ENCODE data around the gene S100A6.
"Not testable (repeated sequence)": the region's sequence is repeated elsewhere in the genome, so short reads cannot be mapped to it uniquely, and the experiment has no call there.

- TF ChIP-seq, protein P1, sequence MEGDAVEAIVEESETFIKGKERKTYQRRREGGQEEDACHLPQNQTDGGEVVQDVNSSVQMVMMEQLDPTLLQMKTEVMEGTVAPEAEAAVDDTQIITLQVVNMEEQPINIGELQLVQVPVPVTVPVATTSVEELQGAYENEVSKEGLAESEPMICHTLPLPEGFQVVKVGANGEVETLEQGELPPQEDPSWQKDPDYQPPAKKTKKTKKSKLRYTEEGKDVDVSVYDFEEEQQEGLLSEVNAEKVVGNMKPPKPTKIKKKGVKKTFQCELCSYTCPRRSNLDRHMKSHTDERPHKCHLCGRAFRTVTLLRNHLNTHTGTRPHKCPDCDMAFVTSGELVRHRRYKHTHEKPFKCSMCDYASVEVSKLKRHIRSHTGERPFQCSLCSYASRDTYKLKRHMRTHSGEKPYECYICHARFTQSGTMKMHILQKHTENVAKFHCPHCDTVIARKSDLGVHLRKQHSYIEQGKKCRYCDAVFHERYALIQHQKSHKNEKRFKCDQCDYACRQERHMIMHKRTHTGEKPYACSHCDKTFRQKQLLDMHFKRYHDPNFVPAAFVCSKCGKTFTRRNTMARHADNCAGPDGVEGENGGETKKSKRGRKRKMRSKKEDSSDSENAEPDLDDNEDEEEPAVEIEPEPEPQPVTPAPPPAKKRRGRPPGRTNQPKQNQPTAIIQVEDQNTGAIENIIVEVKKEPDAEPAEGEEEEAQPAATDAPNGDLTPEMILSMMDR (conservative IDR thresholded peaks at IDR 0.05; ENCODE audit: low read depth, low read length), result not testable (repeated sequence)
- TF ChIP-seq EZH2 (IDR thresholded peaks at IDR 0.05; ENCODE audit: borderline replicate concordance, low read depth, low read length, poor library complexity, severe bottlenecking), result not testable (repeated sequence)
Measured at GRCh38 chr1:153521808-153522207, 14.0 kb downstream of the S100A6 start.
